ENCODE measurements around the gene SLC16A12. TPM values are rescaled to one million over a fixed set of nuclear protein-coding genes. Genes with fewer than 3 reads are reported as not detected.

SLC16A12 gene
- total RNA-seq, 1 experiment from 2014 or later, result 0.77 TPM

GRCh38 chr10:89552213-89552612, 16.8 kb upstream of the SLC16A12 start:
- H3K79me1 ChIP-seq (ENCODE audit: insufficient read depth, low read depth, low read length, poor library complexity, severe bottlenecking), result no peaks in the 10 kb centered on the region
- no peak overlapping the region; a peak in 1 of 7 replicates for H3K27ac Mint-ChIP-seq
- no peak overlapping the region for H2AK5ac ChIP-seq (ENCODE audit: insufficient read length, low read length)
- no peaks in the 10 kb centered on the region for H4K20me1 ChIP-seq (ENCODE audit: control insufficient read depth, insufficient read depth, insufficient read length)
- no peaks in the 10 kb centered on the region for H3K4me1 ChIP-seq (ENCODE audit: insufficient read depth, low read length)
- DNase-seq, result no peak
- H3K9me3 Mint-ChIP-seq, result peaks cover 0 to 2% of the 10 kb centered on the region in 2 experiments; a peak in 1 of 5 replicates
- H3K56ac ChIP-seq (ENCODE audit: insufficient read length, low read depth, low read length), result no peak overlapping the region
- no peak overlapping the region for H3K9ac ChIP-seq (ENCODE audit: extremely low read depth, insufficient read length, low read length)
- H3K4ac ChIP-seq (ENCODE audit: low read depth, low read length), result no peak overlapping the region
- no peak overlapping the region for H4K91ac ChIP-seq (ENCODE audit: insufficient read length, low read depth, low read length)
- no peak for TF ChIP-seq CTCF (conservative IDR thresholded peaks at IDR 0.05)
- WGBS (ENCODE audit: extremely low coverage, insufficient read length, low lambda C conversion rate), result no CpG with 5 or more reads among the region's 4 CpGs
- H3K4me1 Mint-ChIP-seq, result peaks cover 0 to 2% of the 10 kb centered on the region in 2 experiments; a peak in 1 of 4 replicates
- H3K79me2 ChIP-seq (ENCODE audit: insufficient read depth, low read length), result no peaks in the 10 kb centered on the region
- no peak overlapping the region for H2AFZ ChIP-seq (ENCODE audit: low read length)
- H3K23ac ChIP-seq (ENCODE audit: insufficient read length, low read depth, low read length), result no peak overlapping the region
- H3K27me3 ChIP-seq (ENCODE audit: insufficient read depth, low read length), result peaks cover 2% of the 10 kb centered on the region; the same call in 1 of the 2 replicates
- no peak overlapping the region for H2BK5ac ChIP-seq (ENCODE audit: insufficient read length, low read length)
- H2BK12ac ChIP-seq (ENCODE audit: insufficient read length, low read depth, low read length), result no peak overlapping the region
- H2BK20ac ChIP-seq (ENCODE audit: low read depth, low read length, poor library complexity, severe bottlenecking), result no peak overlapping the region
- peaks cover 0 to 4% (median 0%) of the 10 kb centered on the region in 3 experiments; a peak in 2 of 7 replicates for H3K36me3 Mint-ChIP-seq (ENCODE audit: insufficient read depth in 1 of 3, low read depth in 3 of 3)
- no peak overlapping the region for H3K4me2 ChIP-seq (ENCODE audit: insufficient read depth, insufficient read length, low read length)
- H4K8ac ChIP-seq (replicated peaks; ENCODE audit: insufficient read length, low read depth, low read length), result no peak overlapping the region
- H3K9me3 ChIP-seq (ENCODE audit: control insufficient read depth, low read depth, low read length), result no peaks in the 10 kb centered on the region
- H3K23me2 ChIP-seq (ENCODE audit: insufficient read length, low read depth, low read length, poor library complexity, severe bottlenecking), result no peaks in the 10 kb centered on the region
- no peak overlapping the region for H3K14ac ChIP-seq (ENCODE audit: insufficient read depth, low read length)
- H3T11ph ChIP-seq (ENCODE audit: low read length), result no peak overlapping the region
- H3K27me3 Mint-ChIP-seq (ENCODE audit: low read depth), result no peaks in the 10 kb centered on the region; the same call in 1 of the 2 replicates
- H3K18ac ChIP-seq (ENCODE audit: insufficient read length, low read depth, low read length), result no peak overlapping the region
- H2BK120ac ChIP-seq (ENCODE audit: low read depth, low read length, poor library complexity, severe bottlenecking), result no peak overlapping the region
- no peak overlapping the region for H3K27ac ChIP-seq (ENCODE audit: insufficient read length, low read depth, low read length)
- no peak overlapping the region for H2BK15ac ChIP-seq (ENCODE audit: low read depth, low read length)
- no peak overlapping the region for H4K5ac ChIP-seq (ENCODE audit: insufficient read length, low read depth, low read length)
- no peak overlapping the region for H3K4me3 Mint-ChIP-seq

All from H9 (cell line).